ENCODE measurements around the gene MTFMT. TPM values are rescaled to one million over a fixed set of nuclear protein-coding genes. Genes with fewer than 3 reads are reported as not detected.

The MTFMT gene
- total and polyA plus RNA-seq, 2 of the 13 experiments (the other 11 are each of a cell fraction or from before 2014, with no cell fraction given): 9.9 to 23.2 TPM

DNA sequence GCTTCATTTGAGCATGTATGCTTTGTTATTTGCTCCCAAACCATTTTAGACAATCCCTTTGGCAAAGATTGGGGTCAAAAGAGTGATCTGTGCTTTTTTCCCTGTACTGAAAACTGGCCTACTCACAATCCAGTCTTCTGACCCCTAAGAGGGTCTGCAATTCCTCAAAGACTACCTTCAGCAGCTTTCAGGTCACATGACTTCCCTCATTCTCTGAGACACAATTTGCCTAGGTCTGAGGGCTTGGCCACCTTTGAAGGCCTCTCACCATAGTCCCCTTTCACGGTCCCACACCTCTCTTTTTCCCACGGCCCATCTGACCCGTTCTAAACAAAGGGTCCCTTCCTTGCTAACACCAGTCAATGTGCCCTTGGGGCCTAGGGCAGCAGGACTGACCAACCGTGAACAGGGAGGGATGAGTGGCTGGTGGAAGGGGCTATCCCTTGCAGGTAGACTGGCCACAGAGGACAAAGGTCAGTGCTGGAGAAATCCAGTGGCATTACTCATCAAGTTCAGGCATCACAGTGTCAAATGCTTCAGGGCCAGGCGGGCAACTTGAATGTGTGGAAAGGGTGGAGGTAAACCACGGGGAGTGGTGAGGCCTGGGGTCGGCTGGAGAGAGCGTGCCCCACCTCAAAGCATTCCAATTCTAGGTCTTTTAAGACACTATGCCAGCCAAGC lies 27.6 kb upstream of the MTFMT start (continued):
- TF ChIP-seq ZNF710 (CRISPR knock-in tag; IDR thresholded peaks at IDR 0.05; ENCODE audit: borderline replicate concordance) (peak; percentile 52; the same call in 1 of the 2 replicates), REL (CRISPR knock-in tag; conservative IDR thresholded peaks at IDR 0.05) (no peak), AGO1 (IDR thresholded peaks at IDR 0.05; ENCODE audit: low read depth, low read length, poor library complexity, severe bottlenecking) (no peak), SIX1 (CRISPR knock-in tag; IDR thresholded peaks at IDR 0.05; ENCODE audit: borderline replicate concordance) (no peak), ZFAT (CRISPR knock-in tag; conservative IDR thresholded peaks at IDR 0.05) (no peak), HES4 (CRISPR knock-in tag; IDR thresholded peaks at IDR 0.05; ENCODE audit: borderline replicate concordance) (no peak), HNRNPL (IDR thresholded peaks at IDR 0.05; ENCODE audit: low read depth, low read length) (0 out of 2 replicates have a peak, but pooled peaks have one; percentile 39), SAP130 (CRISPR knock-in tag; IDR thresholded peaks at IDR 0.05; ENCODE audit: low read depth) (peak; percentile 94), GLI4 (CRISPR knock-in tag; IDR thresholded peaks at IDR 0.05; ENCODE audit: borderline replicate concordance) (no peak), ZNF614 (CRISPR knock-in tag; IDR thresholded peaks at IDR 0.05; ENCODE audit: borderline replicate concordance) (peak; percentile 73; the same call in 1 of the 2 replicates), FOXO1 (CRISPR knock-in tag; IDR thresholded peaks at IDR 0.05) (peak; percentile 35; the same call in 1 of the 2 replicates), FOXA1 (IDR thresholded peaks at IDR 0.05) (no peak), FOXA1 (CRISPR knock-in tag; IDR thresholded peaks at IDR 0.05) (peak; percentile 45; the same call in 1 of the 2 replicates), TCF7 (IDR thresholded peaks at IDR 0.05; ENCODE audit: low read depth) (no peak), ZNF777 (CRISPR knock-in tag; IDR thresholded peaks at IDR 0.05) (no peak), LBX2 (CRISPR knock-in tag; IDR thresholded peaks at IDR 0.05; ENCODE audit: borderline replicate concordance) (no peak), THYN1 (CRISPR knock-in tag; IDR thresholded peaks at IDR 0.05; ENCODE audit: borderline replicate concordance, low read depth) (no peak), ZZZ3 (CRISPR knock-in tag; IDR thresholded peaks at IDR 0.05; ENCODE audit: borderline replicate concordance) (no peak), ZNF792 (CRISPR knock-in tag; IDR thresholded peaks at IDR 0.05) (peak; percentile 67; the same call in 1 of the 2 replicates), ISL2 (CRISPR knock-in tag; IDR thresholded peaks at IDR 0.05) (no peak)
- TF ChIP-seq, protein P1, sequence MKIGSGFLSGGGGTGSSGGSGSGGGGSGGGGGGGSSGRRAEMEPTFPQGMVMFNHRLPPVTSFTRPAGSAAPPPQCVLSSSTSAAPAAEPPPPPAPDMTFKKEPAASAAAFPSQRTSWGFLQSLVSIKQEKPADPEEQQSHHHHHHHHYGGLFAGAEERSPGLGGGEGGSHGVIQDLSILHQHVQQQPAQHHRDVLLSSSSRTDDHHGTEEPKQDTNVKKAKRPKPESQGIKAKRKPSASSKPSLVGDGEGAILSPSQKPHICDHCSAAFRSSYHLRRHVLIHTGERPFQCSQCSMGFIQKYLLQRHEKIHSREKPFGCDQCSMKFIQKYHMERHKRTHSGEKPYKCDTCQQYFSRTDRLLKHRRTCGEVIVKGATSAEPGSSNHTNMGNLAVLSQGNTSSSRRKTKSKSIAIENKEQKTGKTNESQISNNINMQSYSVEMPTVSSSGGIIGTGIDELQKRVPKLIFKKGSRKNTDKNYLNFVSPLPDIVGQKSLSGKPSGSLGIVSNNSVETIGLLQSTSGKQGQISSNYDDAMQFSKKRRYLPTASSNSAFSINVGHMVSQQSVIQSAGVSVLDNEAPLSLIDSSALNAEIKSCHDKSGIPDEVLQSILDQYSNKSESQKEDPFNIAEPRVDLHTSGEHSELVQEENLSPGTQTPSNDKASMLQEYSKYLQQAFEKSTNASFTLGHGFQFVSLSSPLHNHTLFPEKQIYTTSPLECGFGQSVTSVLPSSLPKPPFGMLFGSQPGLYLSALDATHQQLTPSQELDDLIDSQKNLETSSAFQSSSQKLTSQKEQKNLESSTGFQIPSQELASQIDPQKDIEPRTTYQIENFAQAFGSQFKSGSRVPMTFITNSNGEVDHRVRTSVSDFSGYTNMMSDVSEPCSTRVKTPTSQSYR (CRISPR knock-in tag; IDR thresholded peaks at IDR 0.05; ENCODE audit: borderline replicate concordance): peak; percentile 46; the same call in 1 of the 2 replicates
- TF ChIP-seq, protein P2, sequence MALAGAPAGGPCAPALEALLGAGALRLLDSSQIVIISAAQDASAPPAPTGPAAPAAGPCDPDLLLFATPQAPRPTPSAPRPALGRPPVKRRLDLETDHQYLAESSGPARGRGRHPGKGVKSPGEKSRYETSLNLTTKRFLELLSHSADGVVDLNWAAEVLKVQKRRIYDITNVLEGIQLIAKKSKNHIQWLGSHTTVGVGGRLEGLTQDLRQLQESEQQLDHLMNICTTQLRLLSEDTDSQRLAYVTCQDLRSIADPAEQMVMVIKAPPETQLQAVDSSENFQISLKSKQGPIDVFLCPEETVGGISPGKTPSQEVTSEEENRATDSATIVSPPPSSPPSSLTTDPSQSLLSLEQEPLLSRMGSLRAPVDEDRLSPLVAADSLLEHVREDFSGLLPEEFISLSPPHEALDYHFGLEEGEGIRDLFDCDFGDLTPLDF (CRISPR knock-in tag; IDR thresholded peaks at IDR 0.05): no peak
- TF ChIP-seq, protein P3, sequence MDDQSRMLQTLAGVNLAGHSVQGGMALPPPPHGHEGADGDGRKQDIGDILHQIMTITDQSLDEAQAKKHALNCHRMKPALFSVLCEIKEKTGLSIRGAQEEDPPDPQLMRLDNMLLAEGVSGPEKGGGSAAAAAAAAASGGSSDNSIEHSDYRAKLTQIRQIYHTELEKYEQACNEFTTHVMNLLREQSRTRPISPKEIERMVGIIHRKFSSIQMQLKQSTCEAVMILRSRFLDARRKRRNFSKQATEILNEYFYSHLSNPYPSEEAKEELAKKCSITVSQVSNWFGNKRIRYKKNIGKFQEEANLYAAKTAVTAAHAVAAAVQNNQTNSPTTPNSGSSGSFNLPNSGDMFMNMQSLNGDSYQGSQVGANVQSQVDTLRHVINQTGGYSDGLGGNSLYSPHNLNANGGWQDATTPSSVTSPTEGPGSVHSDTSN (CRISPR knock-in tag; IDR thresholded peaks at IDR 0.05; ENCODE audit: borderline replicate concordance): no peak
